ENCODE data around the gene RBM47.
"Not testable (repeated sequence)": the region's sequence is repeated elsewhere in the genome, so short reads cannot be mapped to it uniquely, and the experiment has no call there.

Gene RBM47

GRCh38 chr4:40552536-40552935, 77.1 kb downstream of the RBM47 start:
- H3K27me3 ChIP-seq (ENCODE audit: insufficient read depth, low read length, poor library complexity, severe bottlenecking) = no peaks in the 10 kb centered on the region
- H3K9me2 ChIP-seq (replicated peaks; ENCODE audit: low read depth, low read length) = no peaks in the 10 kb centered on the region
- no peak overlapping the region for H3K4me3 ChIP-seq (ENCODE audit: low read length, poor library complexity, severe bottlenecking)
- no peak overlapping the region for H3K9ac ChIP-seq (ENCODE audit: low read depth, low read length, poor library complexity, severe bottlenecking)
- no peaks in the 10 kb centered on the region for H3K9me3 ChIP-seq (ENCODE audit: insufficient read depth, low read depth, low read length)
- no peaks in the 10 kb centered on the region for H3F3A ChIP-seq (ENCODE audit: low read depth)
- no peaks in the 10 kb centered on the region for H3K79me2 ChIP-seq (ENCODE audit: insufficient read depth, low read length)
- H2AFZ ChIP-seq (ENCODE audit: low read length) = no peak overlapping the region
- H3K36me3 ChIP-seq (ENCODE audit: insufficient read depth, low read length) = no peaks in the 10 kb centered on the region
- H4K20me1 ChIP-seq (ENCODE audit: insufficient read depth, low read length, poor library complexity, severe bottlenecking) = no peaks in the 10 kb centered on the region
- no peak overlapping the region for H3K4me2 ChIP-seq (ENCODE audit: low read depth, low read length, poor library complexity, severe bottlenecking)
- no peaks in the 10 kb centered on the region for H3K4me1 ChIP-seq (ENCODE audit: insufficient read depth, low read length, poor library complexity, severe bottlenecking)
- no peak for TF ChIP-seq CTCF (conservative IDR thresholded peaks at IDR 0.05; ENCODE audit: low read length)

- H3K36me3 ChIP-seq (ENCODE audit: insufficient read depth, low read length); H3K4me1 ChIP-seq (ENCODE audit: insufficient read depth, low read length, poor library complexity, severe bottlenecking); H3K27me3 ChIP-seq (ENCODE audit: insufficient read depth, low read length, poor library complexity, severe bottlenecking); H3K9me2 ChIP-seq (replicated peaks; ENCODE audit: low read depth, low read length); H3K9ac ChIP-seq (ENCODE audit: low read depth, low read length, poor library complexity, severe bottlenecking); H4K20me1 ChIP-seq (ENCODE audit: insufficient read depth, low read length, poor library complexity, severe bottlenecking); H3F3A ChIP-seq (ENCODE audit: low read depth); H3K9me3 ChIP-seq (ENCODE audit: insufficient read depth, low read depth, low read length); H3K79me2 ChIP-seq (ENCODE audit: insufficient read depth, low read length): not testable (repeated sequence)
- peak overlapping the region; percentile 71 for H2AFZ ChIP-seq (ENCODE audit: low read length)
- H3K4me2 ChIP-seq (ENCODE audit: low read depth, low read length, poor library complexity, severe bottlenecking) = peak overlapping the region; percentile 45
- peak overlapping the region; percentile 50 for H3K4me3 ChIP-seq (ENCODE audit: low read length, poor library complexity, severe bottlenecking)
Measured at GRCh38 chr4:40551568-40552136, 78.0 kb downstream of the RBM47 start.

GRCh38 chr4:40550948-40551462, 78.7 kb downstream of the RBM47 start:
- H4K20me1 ChIP-seq (ENCODE audit: insufficient read depth, low read length, poor library complexity, severe bottlenecking) = no peaks in the 10 kb centered on the region
- peak overlapping the region; percentile 50 for H3K4me3 ChIP-seq (ENCODE audit: low read length, poor library complexity, severe bottlenecking)
- H3K9ac ChIP-seq (ENCODE audit: low read depth, low read length, poor library complexity, severe bottlenecking) = peak overlapping the region; percentile 21
- no peaks in the 10 kb centered on the region for H3K36me3 ChIP-seq (ENCODE audit: insufficient read depth, low read length)
- H3F3A ChIP-seq (ENCODE audit: low read depth) = no peaks in the 10 kb centered on the region
- TF ChIP-seq CTCF (conservative IDR thresholded peaks at IDR 0.05; ENCODE audit: low read length) (peak; percentile 62), EZH2phosphoT487 (IDR thresholded peaks at IDR 0.05; ENCODE audit: borderline replicate concordance) (no peak)
- H3K4me1 ChIP-seq (ENCODE audit: insufficient read depth, low read length, poor library complexity, severe bottlenecking) = no peaks in the 10 kb centered on the region
- H2AFZ ChIP-seq (ENCODE audit: low read length) = peak overlapping the region; percentile 71
- H3K9me3 ChIP-seq (ENCODE audit: insufficient read depth, low read depth, low read length) = no peaks in the 10 kb centered on the region
- H3K79me2 ChIP-seq (ENCODE audit: insufficient read depth, low read length) = no peaks in the 10 kb centered on the region
- no peaks in the 10 kb centered on the region for H3K9me2 ChIP-seq (replicated peaks; ENCODE audit: low read depth, low read length)
- peak overlapping the region; percentile 45 for H3K4me2 ChIP-seq (ENCODE audit: low read depth, low read length, poor library complexity, severe bottlenecking)
- H3K27me3 ChIP-seq (ENCODE audit: insufficient read depth, low read length, poor library complexity, severe bottlenecking) = no peaks in the 10 kb centered on the region

GRCh38 chr4:40550196-40550595, 79.5 kb downstream of the RBM47 start:
- H2AFZ ChIP-seq (ENCODE audit: low read length) = no peak overlapping the region
- TF ChIP-seq CTCF (conservative IDR thresholded peaks at IDR 0.05; ENCODE audit: low read length) (no peak), EZH2phosphoT487 (IDR thresholded peaks at IDR 0.05; ENCODE audit: borderline replicate concordance) (no peak)
- H3K9me2 ChIP-seq (replicated peaks; ENCODE audit: low read depth, low read length) = no peaks in the 10 kb centered on the region
- H3K79me2 ChIP-seq (ENCODE audit: insufficient read depth, low read length) = no peaks in the 10 kb centered on the region
- H3K4me1 ChIP-seq (ENCODE audit: insufficient read depth, low read length, poor library complexity, severe bottlenecking) = no peaks in the 10 kb centered on the region
- H3F3A ChIP-seq (ENCODE audit: low read depth) = no peaks in the 10 kb centered on the region
- no peak overlapping the region for H3K9ac ChIP-seq (ENCODE audit: low read depth, low read length, poor library complexity, severe bottlenecking)
- H3K27me3 ChIP-seq (ENCODE audit: insufficient read depth, low read length, poor library complexity, severe bottlenecking) = no peaks in the 10 kb centered on the region
- H3K4me2 ChIP-seq (ENCODE audit: low read depth, low read length, poor library complexity, severe bottlenecking) = no peak overlapping the region
- H3K9me3 ChIP-seq (ENCODE audit: insufficient read depth, low read depth, low read length) = no peaks in the 10 kb centered on the region
- H4K20me1 ChIP-seq (ENCODE audit: insufficient read depth, low read length, poor library complexity, severe bottlenecking) = no peaks in the 10 kb centered on the region
- H3K36me3 ChIP-seq (ENCODE audit: insufficient read depth, low read length) = no peaks in the 10 kb centered on the region
- H3K4me3 ChIP-seq (ENCODE audit: low read length, poor library complexity, severe bottlenecking) = no peak overlapping the region

Measured in Loucy (cell line).